ENCODE measurements around the gene PHIP.

The PHIP gene

GRCh38 chr6:79078075-79078969 lies at the start of gene PHIP:
Gene PHIP, minus strand, starts transcription at chr6:79078254. Its CDS starts 186 bp downstream, at chr6:79078068.
- Histone ChIP-seq H3K36me3 (ENCODE audit: control insufficient read depth in 2 of 2, insufficient read depth in 1 of 2, low read length in 2 of 2) (peaks cover 0 to 4% of the 10 kb centered on the region in 2 experiments; a peak in 1 of 3 replicates), H3K4me1 (ENCODE audit: control insufficient read depth, insufficient read depth, low read length) (peaks cover 15% of the 10 kb centered on the region), H3K9me3 (ENCODE audit: control insufficient read depth, insufficient read depth, low read depth, low read length) (no peaks in the 10 kb centered on the region), H3K4me3 (ENCODE audit: low read depth, low read length) (peak within 1 kb of the TSS; percentile 99), H3K27ac (ENCODE audit: extremely low read depth, low read depth, low read length) (peak within 1 kb of the TSS; percentile 91)
- CTCF ChIA-PET: interaction anchor here (1.3 kb wide), 1 partner anchor 389 kb away, joined by 4 read pairs; no protein-coding TSS in a partner anchor
- POLR2A ChIA-PET: interaction anchor here (0.6 to 2.0 kb wide), 24 partner anchors 9 to 553 kb away, joined by 3 to 9 read pairs (median 3); partner anchors contain the start of genes HMGN3, IRAK1BP1, LCA5 and SH3BGRL2
- TF ChIP-seq ZBTB49 (tag by site-specific recombination; IDR thresholded peaks at IDR 0.05; ENCODE audit: low read depth) (no peak), GLI2 (tag by site-specific recombination; IDR thresholded peaks at IDR 0.05; ENCODE audit: borderline replicate concordance, low read depth) (no peak; the same call in 1 of the 2 replicates), YY2 (tag by site-specific recombination; IDR thresholded peaks at IDR 0.05) (peak; percentile 88), ZNF600 (tag by site-specific recombination; IDR thresholded peaks at IDR 0.05) (peak; percentile 97), ZBTB7A (tag by site-specific recombination; IDR thresholded peaks at IDR 0.05; ENCODE audit: low read depth) (peak; percentile 94), ZNF843 (tag by site-specific recombination; IDR thresholded peaks at IDR 0.05) (peak; percentile 43), ZNF266 (tag by site-specific recombination; IDR thresholded peaks at IDR 0.05; ENCODE audit: low read depth) (no peak), ZNF426 (tag by site-specific recombination; IDR thresholded peaks at IDR 0.05) (no peak), ZNF24 (tag by site-specific recombination; IDR thresholded peaks at IDR 0.05) (peak; percentile 86; the same call in 1 of the 2 replicates), GLI4 (tag by site-specific recombination; IDR thresholded peaks at IDR 0.05) (peak; percentile 86; the same call in 1 of the 2 replicates), ZNF274 (IDR thresholded peaks at IDR 0.05; ENCODE audit: low read length) (no peak), ZNF274 (tag by site-specific recombination; IDR thresholded peaks at IDR 0.05; ENCODE audit: borderline replicate concordance) (no peak), ZBTB17 (tag by site-specific recombination; IDR thresholded peaks at IDR 0.05) (peak; percentile 95), ZNF174 (tag by site-specific recombination; IDR thresholded peaks at IDR 0.05) (0 out of 2 replicates have a peak, but pooled peaks have one; percentile 62), ZNF292 (tag by site-specific recombination; IDR thresholded peaks at IDR 0.05; ENCODE audit: borderline replicate concordance, low read depth) (no peak), ZNF362 (tag by site-specific recombination; IDR thresholded peaks at IDR 0.05) (peak; percentile 66; the same call in 1 of the 2 replicates), ZNF324 (tag by site-specific recombination; IDR thresholded peaks at IDR 0.05) (peak; percentile 51), ZNF223 (tag by site-specific recombination; IDR thresholded peaks at IDR 0.05) (0 out of 2 replicates have a peak, but pooled peaks have one; percentile 60), IKZF3 (tag by site-specific recombination; IDR thresholded peaks at IDR 0.05) (peak; percentile 74; the same call in 1 of the 2 replicates), ZNF366 (tag by site-specific recombination; conservative IDR thresholded peaks at IDR 0.05) (peak; percentile 59), BCL11A (tag by site-specific recombination; IDR thresholded peaks at IDR 0.05; ENCODE audit: low read depth) (peak; percentile 11; the same call in 1 of the 2 replicates), ZBTB21 (tag by site-specific recombination; IDR thresholded peaks at IDR 0.05) (no peak; the same call in 1 of the 2 replicates), ZNF704 (tag by site-specific recombination; IDR thresholded peaks at IDR 0.05) (0 out of 2 replicates have a peak, but pooled peaks have one; percentile 48), ZNF248 (tag by site-specific recombination; IDR thresholded peaks at IDR 0.05) (no peak), SETDB1 (IDR thresholded peaks at IDR 0.05; ENCODE audit: insufficient read length, low read length) (no peak)
- TF ChIP-seq, protein P1, sequence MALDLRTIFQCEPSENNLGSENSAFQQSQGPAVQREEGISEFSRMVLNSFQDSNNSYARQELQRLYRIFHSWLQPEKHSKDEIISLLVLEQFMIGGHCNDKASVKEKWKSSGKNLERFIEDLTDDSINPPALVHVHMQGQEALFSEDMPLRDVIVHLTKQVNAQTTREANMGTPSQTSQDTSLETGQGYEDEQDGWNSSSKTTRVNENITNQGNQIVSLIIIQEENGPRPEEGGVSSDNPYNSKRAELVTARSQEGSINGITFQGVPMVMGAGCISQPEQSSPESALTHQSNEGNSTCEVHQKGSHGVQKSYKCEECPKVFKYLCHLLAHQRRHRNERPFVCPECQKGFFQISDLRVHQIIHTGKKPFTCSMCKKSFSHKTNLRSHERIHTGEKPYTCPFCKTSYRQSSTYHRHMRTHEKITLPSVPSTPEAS (tag by site-specific recombination; IDR thresholded peaks at IDR 0.05): peak; percentile 81
- TF ChIP-seq, protein P2, sequence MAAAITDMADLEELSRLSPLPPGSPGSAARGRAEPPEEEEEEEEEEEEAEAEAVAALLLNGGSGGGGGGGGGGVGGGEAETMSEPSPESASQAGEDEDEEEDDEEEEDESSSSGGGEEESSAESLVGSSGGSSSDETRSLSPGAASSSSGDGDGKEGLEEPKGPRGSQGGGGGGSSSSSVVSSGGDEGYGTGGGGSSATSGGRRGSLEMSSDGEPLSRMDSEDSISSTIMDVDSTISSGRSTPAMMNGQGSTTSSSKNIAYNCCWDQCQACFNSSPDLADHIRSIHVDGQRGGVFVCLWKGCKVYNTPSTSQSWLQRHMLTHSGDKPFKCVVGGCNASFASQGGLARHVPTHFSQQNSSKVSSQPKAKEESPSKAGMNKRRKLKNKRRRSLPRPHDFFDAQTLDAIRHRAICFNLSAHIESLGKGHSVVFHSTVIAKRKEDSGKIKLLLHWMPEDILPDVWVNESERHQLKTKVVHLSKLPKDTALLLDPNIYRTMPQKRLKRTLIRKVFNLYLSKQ (tag by site-specific recombination; IDR thresholded peaks at IDR 0.05; ENCODE audit: borderline replicate concordance): no peak

All from HEK293 (cell line).